Spleen (tissue), 11 donors: Measurements from ENCODE around the gene WDFY1. TPM values are rescaled to one million over a fixed set of nuclear protein-coding genes. Genes with fewer than 3 reads are reported as not detected.

Experiments used
- DNase-seq: peaks from one replicate; pipeline ENCODE4 v3.0.0-alpha.2; 2020
- H3K27ac ChIP-seq, 8 donors: fragments of 200-600 bp; sonication (generic) in 7 of 8; 1 replicate in 4 of 8; 2 replicates in 4 of 8; pipeline versions ENCODE4 v1.5.0 to v1.8.0; 2016 to 2021; ENCODE audit warnings: inconsistent platforms in 4 of 8, mild to moderate bottlenecking in 4 of 8, moderate library complexity in 1 of 8
- H3K27me3 ChIP-seq, 7 donors: fragments of 200-600 bp; sonication (generic) in 6 of 7; replicated peaks in 1 of 7; 1 replicate in 4 of 7; 2 replicates in 3 of 7; pipeline versions ENCODE4 v1.5.0 to v1.8.0; 2016 to 2021; ENCODE audit warnings: inconsistent platforms in 3 of 7, mild to moderate bottlenecking in 1 of 7
- H3K36me3 ChIP-seq, 6 donors: fragments of 200-600 bp; sonication (generic) in 5 of 6; 1 replicate in 4 of 6; 2 replicates in 2 of 6; pipeline versions ENCODE4 v1.5.0 to v1.8.0; 2016 to 2021; ENCODE audit warnings: inconsistent platforms in 2 of 6
- H3K4me1 ChIP-seq, 6 donors: fragments of 200-600 bp; sonication (generic) in 5 of 6; 1 replicate in 3 of 6; 2 replicates in 3 of 6; pipeline versions ENCODE4 v1.5.0 to v1.8.0; 2016 to 2021; ENCODE audit warnings: inconsistent platforms in 3 of 6
- H3K4me3 ChIP-seq, 8 donors: fragments of 200-600 bp; sonication (generic) in 7 of 8; 1 replicate in 4 of 8; 2 replicates in 4 of 8; pipeline versions ENCODE4 v1.5.0 to v1.8.0; 2016 to 2021; ENCODE audit warnings: inconsistent platforms in 4 of 8, mild to moderate bottlenecking in 4 of 8, moderate library complexity in 2 of 8
- H3K9me3 ChIP-seq, 8 donors: fragments of 200-600 bp; sonication (generic) in 7 of 8; 1 replicate in 4 of 8; 2 replicates in 4 of 8; pipeline versions ENCODE4 v1.5.0 to v1.8.0; 2016 to 2021; ENCODE audit warnings: inconsistent platforms in 4 of 8
- POLR2A ChIP-seq, 3 donors: fragments of 450-650 bp; IDR thresholded peaks; one replicate each; pipeline ENCODE4 v1.5.1; 2017; ENCODE audit warnings: antibody characterized with exemption in 3 of 3, mild to moderate bottlenecking in 1 of 3
- POLR2AphosphoS5 ChIP-seq, 3 donors: sonication (generic); formaldehyde crosslinking; IDR thresholded peaks; one replicate each; pipeline ENCODE4 v1.5.1; 2017; ENCODE audit warnings: antibody characterized with exemption in 3 of 3
- WGBS, 5 donors: extraction: QIAGEN DNeasy Blood & Tissue Kit in 3 of 5; methylation state at CpG; one replicate each; pipeline versions ENCODE4 v1.1.5 to v1.1.7; 2013 to 2018; 5-methylcytosine and 5-hydroxymethylcytosine counted together
- intact Hi-C: fragments of 100-400 bp; cut with DNase I; formaldehyde crosslinking; loops from one replicate; pipeline ENCODE4 v1.15.0; 2023; ENCODE audit warnings: low total_unique reads
- polyA plus RNA-seq, 3 donors: library from polyadenylated mRNA; stranded (reverse); fragments of 200-250 nt; gene quantifications; one replicate each; pipeline ENCODE4 v1.2.1, GENCODE V29; 2013
- total RNA-seq, 7 donors: library from RNA; depleted of rRNA in 3 of 7; stranded (reverse); fragments of >200 nt in 3 of 7; fragmentation: NEBNext Ultra II Directional in 4 of 7; extraction: Animal tissue kit (Norgen Biotek cat#: 25700) in 4 of 7; gene quantifications; one replicate each; pipeline versions ENCODE4 v1.1.0 to v1.2.1, GENCODE V29; 2016 to 2021
- TF ChIP-seq, protein P1 (sequence below), 11 experiments: fragments of 200-600 bp in 7 of 11; fragments of 450-650 bp in 4 of 11; sonication (generic) in 4 of 11; IDR thresholded peaks in 8 of 11; conservative IDR thresholded peaks in 3 of 11; 1 replicate in 7 of 11; 2 replicates in 4 of 11; pipeline versions ENCODE4 v1.4.0 to v1.8.0; 2016 to 2021; ENCODE audit warnings: antibody characterized with exemption in 11 of 11, inconsistent platforms in 4 of 11, mild to moderate bottlenecking in 1 of 11
- donor health status: healthy with polysubstance abuse.
- donor health status: DM: no; HTN: no; CAD: no; lungs with moderate emphysema.
- donor health status: DM: no; HTN: no; CAD: no.
- donor health status: Bipolar disorder and iron deficiency.
- donor health status: healthy.
- donor health status: DM: no; HTN: no; CAD: no.
- donor health status: DM: yes; HTN: yes; CAD: no.

WDFY1 gene
- total and polyA plus RNA-seq, 10 donors: 14.3 to 68.5 (median 51.6) TPM

GRCh38 chr2:223889229-223889628, 55.9 kb downstream of the WDFY1 start:
- Histone ChIP-seq H3K27me3 (no peaks in the 10 kb centered on the region), H3K9me3 (no peaks in the 10 kb centered on the region), H3K36me3 (peaks cover 0 to 99% (median 31%) of the 10 kb centered on the region in 6 donors), H3K27ac (no peak overlapping the region), H3K4me3 (no peak overlapping the region), H3K4me1 (peaks cover 0 to 50% (median 23%) of the 10 kb centered on the region in 6 donors)
- intact Hi-C loops: no loop called here
- TF ChIP-seq POLR2A (IDR thresholded peaks at IDR 0.05): no peak
- TF ChIP-seq, protein P1, sequence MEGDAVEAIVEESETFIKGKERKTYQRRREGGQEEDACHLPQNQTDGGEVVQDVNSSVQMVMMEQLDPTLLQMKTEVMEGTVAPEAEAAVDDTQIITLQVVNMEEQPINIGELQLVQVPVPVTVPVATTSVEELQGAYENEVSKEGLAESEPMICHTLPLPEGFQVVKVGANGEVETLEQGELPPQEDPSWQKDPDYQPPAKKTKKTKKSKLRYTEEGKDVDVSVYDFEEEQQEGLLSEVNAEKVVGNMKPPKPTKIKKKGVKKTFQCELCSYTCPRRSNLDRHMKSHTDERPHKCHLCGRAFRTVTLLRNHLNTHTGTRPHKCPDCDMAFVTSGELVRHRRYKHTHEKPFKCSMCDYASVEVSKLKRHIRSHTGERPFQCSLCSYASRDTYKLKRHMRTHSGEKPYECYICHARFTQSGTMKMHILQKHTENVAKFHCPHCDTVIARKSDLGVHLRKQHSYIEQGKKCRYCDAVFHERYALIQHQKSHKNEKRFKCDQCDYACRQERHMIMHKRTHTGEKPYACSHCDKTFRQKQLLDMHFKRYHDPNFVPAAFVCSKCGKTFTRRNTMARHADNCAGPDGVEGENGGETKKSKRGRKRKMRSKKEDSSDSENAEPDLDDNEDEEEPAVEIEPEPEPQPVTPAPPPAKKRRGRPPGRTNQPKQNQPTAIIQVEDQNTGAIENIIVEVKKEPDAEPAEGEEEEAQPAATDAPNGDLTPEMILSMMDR (IDR thresholded peaks at IDR 0.05 in 8 of 11, conservative IDR thresholded peaks at IDR 0.05 in 3 of 11): no peak
- no peak for TF ChIP-seq POLR2AphosphoS5 (IDR thresholded peaks at IDR 0.05)
- 96 to 100% (median 96%) methylated on average over 3 of the region's 3 CpGs for WGBS, 5 donors
- DNase-seq: no peak

DNA sequence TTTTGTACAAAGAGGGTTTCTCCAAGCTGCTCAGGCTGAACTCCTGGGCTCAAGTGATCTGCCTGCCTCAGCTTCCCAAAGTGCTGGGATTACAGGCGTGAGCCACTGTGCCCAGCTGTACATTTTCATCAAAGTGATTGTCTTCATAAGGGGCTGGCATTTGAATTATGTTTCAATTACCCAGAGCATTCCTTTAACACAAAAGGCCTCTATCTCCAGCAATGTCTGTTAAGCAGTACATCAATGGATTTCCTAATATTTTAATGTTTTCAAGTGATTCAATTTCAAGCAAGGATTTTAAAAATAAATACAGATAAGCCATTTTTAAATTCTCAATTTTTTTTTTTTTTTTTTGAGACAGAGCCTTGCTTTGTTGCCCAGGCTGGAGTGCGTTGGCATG, 56.9 kb downstream of the WDFY1 start:
- Histone ChIP-seq H3K9me3 (no peaks in the 10 kb centered on the region), H3K4me3 (no peak overlapping the region), H3K27me3 (no peaks in the 10 kb centered on the region), H3K27ac (no peak overlapping the region), H3K36me3 (peaks cover 0 to 99% (median 30%) of the 10 kb centered on the region in 6 donors), H3K4me1 (peaks cover 0 to 40% (median 16%) of the 10 kb centered on the region in 6 donors)
- TF ChIP-seq POLR2A (IDR thresholded peaks at IDR 0.05) (no peak), POLR2AphosphoS5 (IDR thresholded peaks at IDR 0.05) (no peak)
- TF ChIP-seq, protein P1 (IDR thresholded peaks at IDR 0.05 in 8 of 11, conservative IDR thresholded peaks at IDR 0.05 in 3 of 11): no peak
- DNase-seq: no peak
- intact Hi-C loops: no loop called here
- WGBS, 5 donors: 84 to 99% (median 95%) methylated on average over 2 of the region's 2 CpGs

DNA sequence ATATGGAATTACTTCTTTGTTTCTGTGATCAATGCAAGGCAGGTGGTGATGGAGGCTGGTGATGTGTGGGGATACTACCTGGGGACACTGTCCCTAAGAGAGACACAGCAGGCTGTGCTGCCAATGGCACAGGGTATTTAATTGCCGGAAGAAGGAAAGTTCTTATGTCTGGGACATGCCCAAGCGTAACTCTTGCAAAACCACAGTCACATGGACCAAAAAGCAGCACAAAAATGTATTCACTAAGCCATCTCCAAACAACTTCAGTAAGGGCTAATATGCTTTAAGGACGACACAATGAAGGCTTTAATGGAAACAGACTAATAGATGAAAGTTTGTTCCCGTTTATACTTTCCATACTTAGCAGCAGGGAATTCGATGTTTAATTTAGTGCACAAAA, 58.0 kb downstream of the WDFY1 start:
- Histone ChIP-seq H3K4me1 (peaks cover 0 to 36% (median 15%) of the 10 kb centered on the region in 6 donors), H3K36me3 (peaks cover 0 to 99% (median 27%) of the 10 kb centered on the region in 6 donors), H3K9me3 (no peaks in the 10 kb centered on the region), H3K4me3 (no peak overlapping the region), H3K27ac (peak overlapping the region in 3 of 8 donors; percentile 21 to 34 (median 27)), H3K27me3 (no peaks in the 10 kb centered on the region)
- no peak for DNase-seq
- 71 to 87% (median 74%) methylated on average over 5 of the region's 5 CpGs for WGBS, 5 donors
- TF ChIP-seq POLR2AphosphoS5 (IDR thresholded peaks at IDR 0.05) (no peak), POLR2A (IDR thresholded peaks at IDR 0.05) (no peak)
- TF ChIP-seq, protein P1 (IDR thresholded peaks at IDR 0.05 in 8 of 11, conservative IDR thresholded peaks at IDR 0.05 in 3 of 11): no peak
- intact Hi-C loops: no loop called here

GRCh38 chr2:223886726-223887125, 58.4 kb downstream of the WDFY1 start:
- Histone ChIP-seq H3K4me3 (no peak overlapping the region), H3K27me3 (no peaks in the 10 kb centered on the region), H3K4me1 (peaks cover 0 to 36% (median 14%) of the 10 kb centered on the region in 6 donors), H3K27ac (peak overlapping the region in 3 of 8 donors; percentile 21 to 34 (median 27)), H3K9me3 (no peaks in the 10 kb centered on the region), H3K36me3 (peaks cover 0 to 99% (median 29%) of the 10 kb centered on the region in 6 donors)
- intact Hi-C loops: no loop called here
- WGBS, 5 donors: 0 to 50% (median 0%) methylated on average over 2 of the region's 2 CpGs
- DNase-seq: no peak
- TF ChIP-seq, protein P1 (IDR thresholded peaks at IDR 0.05 in 8 of 11, conservative IDR thresholded peaks at IDR 0.05 in 3 of 11): no peak
- no peak for TF ChIP-seq POLR2AphosphoS5 (IDR thresholded peaks at IDR 0.05)
- TF ChIP-seq POLR2A (IDR thresholded peaks at IDR 0.05): no peak
